Measurements from ENCODE around the gene SEMA3D. TPM values are rescaled to one million over a fixed set of nuclear protein-coding genes. Genes with fewer than 3 reads are reported as not detected.

Gene SEMA3D
- total RNA-seq, 2 experiments from 2014 or later = not detected

DNA sequence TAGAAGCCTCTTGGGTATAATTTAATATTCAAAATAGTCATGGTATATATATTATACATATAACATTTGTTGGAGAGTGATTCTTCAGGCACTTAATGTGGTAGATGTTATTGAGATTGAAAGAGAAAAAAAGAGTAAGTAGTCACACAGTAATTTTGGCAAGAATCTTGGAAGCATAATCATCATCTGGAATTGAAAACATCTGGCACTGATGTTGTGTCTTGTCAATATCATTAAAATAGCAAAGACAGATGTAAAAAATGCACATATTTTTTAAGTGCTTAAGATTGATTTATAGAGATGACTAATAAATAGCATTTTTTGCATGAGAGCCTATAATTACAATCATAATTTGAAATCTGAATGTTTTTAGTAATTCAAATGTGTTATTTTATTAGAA is 9.5 kb downstream of the SEMA3D start:
- Mint-ChIP-seq H3K36me3 (ENCODE audit: low read depth) (no peaks in the 10 kb centered on the region), H3K4me1 (ENCODE audit: low read depth) (no peaks in the 10 kb centered on the region), H3K27ac (no peak overlapping the region), H3K9me3 (ENCODE audit: insufficient read depth) (peaks cover 5% of the 10 kb centered on the region), H3K4me3 (no peak overlapping the region), H3K27me3 (ENCODE audit: low read depth) (no peaks in the 10 kb centered on the region)
- POLR2A ChIA-PET = no interaction called here
- DNase-seq (no peak), ATAC-seq (no peak)
- CTCF ChIA-PET = no interaction called here

DNA sequence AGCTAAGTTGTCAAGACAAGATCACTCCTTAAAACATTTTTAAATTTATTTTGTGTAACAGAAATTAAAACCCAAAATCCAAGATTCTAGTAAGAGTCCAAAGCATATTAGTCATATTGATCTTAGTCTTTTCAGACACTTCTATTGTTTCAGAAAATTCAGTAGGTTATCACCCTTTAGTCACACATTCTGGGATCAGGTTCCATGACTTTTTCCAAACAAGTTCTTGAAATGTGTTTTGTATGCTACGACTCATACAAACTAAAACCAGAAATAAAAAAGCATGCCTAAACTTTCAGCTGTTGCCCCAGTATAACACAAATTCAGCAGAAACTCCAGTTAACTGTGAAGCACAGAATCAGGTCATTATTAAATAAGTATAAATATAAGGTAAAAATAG is 10.7 kb downstream of the SEMA3D start:
- ATAC-seq = no peak
- CTCF ChIA-PET = no interaction called here
- no peaks in the 10 kb centered on the region for H3K36me3 Mint-ChIP-seq (ENCODE audit: low read depth)
- H3K27ac Mint-ChIP-seq = no peak overlapping the region
- DNase-seq = no peak
- no peaks in the 10 kb centered on the region for H3K27me3 Mint-ChIP-seq (ENCODE audit: low read depth)
- H3K4me3 Mint-ChIP-seq = no peak overlapping the region
- POLR2A ChIA-PET = no interaction called here
- no peaks in the 10 kb centered on the region for H3K4me1 Mint-ChIP-seq (ENCODE audit: low read depth)
- H3K9me3 Mint-ChIP-seq (ENCODE audit: insufficient read depth) = peaks cover 5% of the 10 kb centered on the region

DNA sequence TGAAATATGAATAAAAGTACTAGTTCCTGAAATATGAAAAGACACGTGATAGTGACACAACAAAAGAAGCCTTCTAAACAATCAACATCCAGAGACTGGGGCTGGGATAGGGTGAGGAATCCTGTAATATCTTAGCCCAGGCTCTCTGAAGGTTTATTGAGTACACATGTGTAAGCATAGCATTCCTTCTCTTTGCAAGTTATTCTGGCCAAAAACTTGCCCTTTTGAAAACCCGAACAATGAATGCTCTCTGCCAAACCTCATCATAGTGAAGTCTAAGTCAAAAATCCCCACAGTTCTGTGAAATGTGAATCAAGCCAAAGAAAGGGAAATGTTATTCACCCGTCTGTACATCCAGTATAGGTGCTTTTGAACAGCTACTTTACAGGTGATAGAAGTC is 11.6 kb downstream of the SEMA3D start:
- no peak for DNase-seq
- H3K27ac Mint-ChIP-seq = no peak overlapping the region
- H3K36me3 Mint-ChIP-seq (ENCODE audit: low read depth) = no peaks in the 10 kb centered on the region
- no peaks in the 10 kb centered on the region for H3K27me3 Mint-ChIP-seq (ENCODE audit: low read depth)
- H3K4me1 Mint-ChIP-seq (ENCODE audit: low read depth) = no peaks in the 10 kb centered on the region
- no peak overlapping the region for H3K4me3 Mint-ChIP-seq
- CTCF ChIA-PET = no interaction called here
- H3K9me3 Mint-ChIP-seq (ENCODE audit: insufficient read depth) = peaks cover 5% of the 10 kb centered on the region
- POLR2A ChIA-PET = no interaction called here
- ATAC-seq = no peak

DNA sequence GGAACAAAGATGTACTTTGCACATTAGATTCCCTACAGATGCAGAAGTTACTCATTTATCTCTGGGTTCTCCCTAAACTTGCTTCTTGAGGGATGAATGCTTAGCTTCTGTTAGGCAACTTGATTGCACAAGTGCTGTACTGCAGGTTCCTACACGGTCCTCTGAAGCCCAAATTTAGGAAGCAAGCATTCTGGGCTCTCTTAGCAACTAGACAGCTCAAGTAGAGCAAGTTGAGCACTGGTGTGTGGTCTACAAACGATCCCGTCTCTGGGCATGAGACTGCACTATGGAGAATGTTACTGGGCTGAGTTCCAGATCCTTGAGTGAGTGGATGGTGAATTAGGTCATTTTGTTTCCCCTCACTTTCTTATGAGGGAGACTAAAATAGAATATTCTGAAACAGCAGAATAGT is 14.3 kb downstream of the SEMA3D start:
- ChIA-PET CTCF (no interaction called here), POLR2A (no interaction called here)
- Mint-ChIP-seq H3K4me1 (ENCODE audit: low read depth) (no peaks in the 10 kb centered on the region), H3K27me3 (ENCODE audit: low read depth) (no peaks in the 10 kb centered on the region), H3K4me3 (no peak overlapping the region), H3K27ac (no peak overlapping the region), H3K36me3 (ENCODE audit: low read depth) (no peaks in the 10 kb centered on the region), H3K9me3 (ENCODE audit: insufficient read depth) (no peaks in the 10 kb centered on the region)
- DNase-seq = no peak
- ATAC-seq = no peak

DNA sequence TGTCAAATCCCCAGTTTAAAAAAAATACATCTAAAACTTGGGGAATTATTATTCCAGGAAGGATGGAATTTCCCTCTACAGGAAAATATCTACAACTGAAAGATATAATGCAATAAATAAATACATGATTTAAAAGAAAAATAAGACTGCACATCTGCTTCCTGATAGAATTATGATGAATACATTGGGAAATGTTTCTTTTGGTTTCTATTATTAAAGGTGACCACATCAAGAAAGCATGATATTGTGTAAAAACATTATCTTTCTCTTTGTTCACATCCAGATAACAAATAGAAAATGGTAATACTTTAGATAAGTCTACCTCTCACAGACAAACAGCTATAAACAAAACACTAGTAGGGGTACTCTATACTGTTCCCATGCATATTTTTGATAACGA is 19.2 kb downstream of the SEMA3D start:
- Mint-ChIP-seq H3K9me3 (ENCODE audit: insufficient read depth) (no peaks in the 10 kb centered on the region), H3K36me3 (ENCODE audit: low read depth) (no peaks in the 10 kb centered on the region), H3K4me1 (ENCODE audit: low read depth) (no peaks in the 10 kb centered on the region), H3K27ac (no peak overlapping the region), H3K27me3 (ENCODE audit: low read depth) (no peaks in the 10 kb centered on the region), H3K4me3 (no peak overlapping the region)
- CTCF ChIA-PET = no interaction called here
- no peak for DNase-seq
- no peak for ATAC-seq
- POLR2A ChIA-PET = no interaction called here

DNA sequence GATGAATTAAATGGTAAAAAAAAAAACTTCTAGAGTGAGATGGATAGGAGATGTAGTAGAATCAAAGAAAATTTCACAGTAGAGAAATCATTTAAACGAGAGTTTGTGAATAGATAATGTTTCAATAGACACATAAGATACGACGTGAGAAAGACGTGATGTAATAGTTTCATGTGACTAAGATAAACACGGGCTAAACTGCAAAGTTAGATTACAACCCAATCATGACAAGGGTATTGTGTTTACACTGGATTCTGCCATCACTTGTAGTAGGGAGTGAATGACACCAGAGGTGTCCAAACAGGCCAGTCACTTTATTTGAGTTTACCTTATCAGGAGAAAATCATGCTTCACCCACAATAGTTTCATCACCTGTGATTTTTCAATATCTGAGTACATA is 21.6 kb downstream of the SEMA3D start:
- CTCF ChIA-PET = no interaction called here
- no peak for ATAC-seq

DNA sequence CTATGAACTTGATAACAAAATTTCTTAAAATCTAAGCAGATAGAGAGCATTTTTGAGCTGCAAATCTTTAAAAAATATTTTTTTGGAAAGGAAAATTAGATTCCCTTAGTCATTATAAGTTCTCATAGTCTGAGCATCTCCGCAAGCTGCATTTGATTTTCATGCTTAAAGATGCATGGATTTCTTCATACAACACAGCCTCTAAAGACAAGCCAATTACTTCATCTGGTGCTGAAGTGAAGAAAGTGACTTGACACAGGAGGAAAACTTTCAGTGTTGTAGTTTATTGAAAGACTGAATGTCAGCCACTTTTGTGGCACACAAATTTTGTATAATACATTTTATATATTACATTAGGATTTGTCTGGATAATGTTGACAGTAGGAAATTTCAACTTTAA is 22.5 kb downstream of the SEMA3D start:
- Mint-ChIP-seq H3K27me3 (ENCODE audit: low read depth) (no peaks in the 10 kb centered on the region), H3K4me3 (no peak overlapping the region), H3K9me3 (ENCODE audit: insufficient read depth) (no peaks in the 10 kb centered on the region), H3K27ac (no peak overlapping the region), H3K36me3 (ENCODE audit: low read depth) (no peaks in the 10 kb centered on the region), H3K4me1 (ENCODE audit: low read depth) (no peaks in the 10 kb centered on the region)
- DNase-seq (no peak), ATAC-seq (no peak)
- ChIA-PET POLR2A (no interaction called here), CTCF (no interaction called here)

More for the DNA sequence above, 21.6 kb downstream of the SEMA3D start:
- POLR2A ChIA-PET = no interaction called here
- Mint-ChIP-seq H3K4me1 (ENCODE audit: low read depth) (no peaks in the 10 kb centered on the region), H3K4me3 (no peak overlapping the region), H3K27me3 (ENCODE audit: low read depth) (no peaks in the 10 kb centered on the region), H3K27ac (no peak overlapping the region), H3K36me3 (ENCODE audit: low read depth) (no peaks in the 10 kb centered on the region), H3K9me3 (ENCODE audit: insufficient read depth) (no peaks in the 10 kb centered on the region)
- DNase-seq = no peak

DNA sequence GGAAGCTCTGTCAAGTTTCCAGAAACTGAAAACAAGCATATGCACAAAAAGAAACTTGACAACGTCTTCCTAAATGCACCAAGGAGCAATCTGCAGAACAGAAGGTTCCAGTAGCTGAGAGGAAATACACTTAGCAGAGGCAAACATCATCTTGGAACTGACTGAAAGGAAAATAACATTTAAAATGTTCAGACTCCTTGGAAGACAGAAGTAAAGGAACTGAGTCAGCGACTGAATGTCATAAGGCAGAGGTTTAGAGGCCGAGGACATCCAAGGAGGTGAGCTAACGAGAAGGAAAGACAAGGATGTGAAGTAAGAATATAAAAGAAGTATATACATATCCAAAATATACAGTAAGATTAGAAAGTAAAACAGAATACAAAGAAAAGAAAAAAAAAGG is 24.1 kb downstream of the SEMA3D start:
- H3K4me1 Mint-ChIP-seq (ENCODE audit: low read depth) = no peaks in the 10 kb centered on the region

DNA sequence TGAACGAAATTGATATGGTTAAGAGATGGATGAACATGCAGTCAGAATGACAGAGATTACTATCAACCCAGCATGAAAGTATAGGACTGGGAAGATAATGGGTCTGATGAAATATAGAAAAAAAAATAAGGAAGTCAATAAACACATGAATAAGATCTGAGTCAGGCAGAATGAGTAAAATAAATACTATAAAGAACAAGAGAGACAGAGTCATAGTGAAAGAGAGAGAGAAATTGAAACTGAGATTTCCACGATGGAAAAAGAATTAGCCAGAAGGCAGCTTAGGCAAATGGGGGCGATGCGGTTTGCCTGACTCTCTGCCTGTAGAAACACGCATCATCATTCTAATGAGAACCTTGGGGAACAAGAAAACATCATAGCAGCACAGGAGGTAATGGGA is 26.6 kb downstream of the SEMA3D start:
- no peaks in the 10 kb centered on the region for H3K27me3 Mint-ChIP-seq (ENCODE audit: low read depth)
- H3K27ac Mint-ChIP-seq = no peak overlapping the region
- no peak for DNase-seq
- no peak for ATAC-seq
- H3K36me3 Mint-ChIP-seq (ENCODE audit: low read depth) = no peaks in the 10 kb centered on the region
- H3K9me3 Mint-ChIP-seq (ENCODE audit: insufficient read depth) = peaks cover 7% of the 10 kb centered on the region
- ChIA-PET CTCF (no interaction called here), POLR2A (no interaction called here)
- H3K4me3 Mint-ChIP-seq = no peak overlapping the region
- no peaks in the 10 kb centered on the region for H3K4me1 Mint-ChIP-seq (ENCODE audit: low read depth)

More for the DNA sequence above, 24.1 kb downstream of the SEMA3D start:
- Mint-ChIP-seq H3K4me3 (no peak overlapping the region), H3K27me3 (ENCODE audit: low read depth) (no peaks in the 10 kb centered on the region), H3K36me3 (ENCODE audit: low read depth) (no peaks in the 10 kb centered on the region), H3K9me3 (ENCODE audit: insufficient read depth) (peaks cover 7% of the 10 kb centered on the region), H3K27ac (no peak overlapping the region)
- CTCF ChIA-PET = no interaction called here
- DNase-seq = no peak
- POLR2A ChIA-PET = no interaction called here
- no peak for ATAC-seq

DNA sequence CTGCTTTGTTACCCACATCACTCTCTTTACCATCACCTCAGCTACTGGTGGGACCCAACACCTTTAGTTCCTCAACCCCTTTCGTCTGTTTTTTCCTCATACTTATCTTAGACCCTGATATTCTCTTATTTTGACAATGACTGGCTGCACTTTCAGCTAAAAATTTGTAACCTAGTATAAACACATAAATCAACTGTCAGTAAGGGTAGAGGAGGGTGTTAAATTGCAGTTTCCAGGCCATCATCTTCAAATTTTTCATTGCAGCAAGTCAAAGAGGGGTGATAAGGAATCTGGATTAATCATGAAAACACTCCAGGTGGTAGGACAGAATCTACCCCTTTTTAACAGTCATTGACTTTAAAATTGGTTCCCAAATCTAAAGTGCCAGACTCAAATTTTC is 27.9 kb downstream of the SEMA3D start:
- H3K9me3 Mint-ChIP-seq (ENCODE audit: insufficient read depth) = peaks cover 7% of the 10 kb centered on the region
- no peak for ATAC-seq
- H3K27ac Mint-ChIP-seq = no peak overlapping the region
- ChIA-PET POLR2A (no interaction called here), CTCF (no interaction called here)
- no peaks in the 10 kb centered on the region for H3K4me1 Mint-ChIP-seq (ENCODE audit: low read depth)
- no peaks in the 10 kb centered on the region for H3K27me3 Mint-ChIP-seq (ENCODE audit: low read depth)
- H3K4me3 Mint-ChIP-seq = no peak overlapping the region
- no peaks in the 10 kb centered on the region for H3K36me3 Mint-ChIP-seq (ENCODE audit: low read depth)
- DNase-seq = no peak

DNA sequence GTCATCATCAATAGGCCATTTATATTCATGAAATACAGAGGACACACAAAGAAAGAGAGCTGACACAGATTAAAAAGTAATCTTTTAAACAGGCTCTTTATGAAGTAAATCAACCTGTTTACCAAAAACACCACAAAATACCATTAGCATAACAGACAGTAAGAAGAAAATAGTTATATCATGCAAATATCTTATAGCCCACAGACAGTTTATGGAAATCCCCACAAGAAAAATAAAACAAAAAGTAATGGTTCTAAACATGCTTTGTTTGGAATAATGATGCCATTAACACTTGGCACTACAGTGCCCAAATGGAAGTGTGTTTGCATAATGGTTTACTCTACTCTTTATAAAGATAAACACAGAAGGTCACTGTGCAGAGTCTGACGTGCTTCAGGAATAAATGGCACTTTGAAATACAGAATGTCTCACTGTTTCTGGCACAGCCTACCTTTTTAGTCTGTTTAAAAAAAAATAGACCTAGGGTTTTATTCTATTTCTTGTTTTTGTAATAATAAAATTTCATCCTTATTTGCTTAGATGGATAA is 30.1 kb downstream of the SEMA3D start:
- H3K36me3 Mint-ChIP-seq (ENCODE audit: low read depth) = no peaks in the 10 kb centered on the region
- peaks cover 7% of the 10 kb centered on the region for H3K9me3 Mint-ChIP-seq (ENCODE audit: insufficient read depth)
- H3K4me1 Mint-ChIP-seq (ENCODE audit: low read depth) = no peaks in the 10 kb centered on the region
- CTCF ChIA-PET = no interaction called here
- no peak overlapping the region for H3K27ac Mint-ChIP-seq
- no peak for ATAC-seq
- H3K4me3 Mint-ChIP-seq = no peak overlapping the region
- POLR2A ChIA-PET = no interaction called here
- no peak for DNase-seq
- H3K27me3 Mint-ChIP-seq (ENCODE audit: low read depth) = no peaks in the 10 kb centered on the region

DNA sequence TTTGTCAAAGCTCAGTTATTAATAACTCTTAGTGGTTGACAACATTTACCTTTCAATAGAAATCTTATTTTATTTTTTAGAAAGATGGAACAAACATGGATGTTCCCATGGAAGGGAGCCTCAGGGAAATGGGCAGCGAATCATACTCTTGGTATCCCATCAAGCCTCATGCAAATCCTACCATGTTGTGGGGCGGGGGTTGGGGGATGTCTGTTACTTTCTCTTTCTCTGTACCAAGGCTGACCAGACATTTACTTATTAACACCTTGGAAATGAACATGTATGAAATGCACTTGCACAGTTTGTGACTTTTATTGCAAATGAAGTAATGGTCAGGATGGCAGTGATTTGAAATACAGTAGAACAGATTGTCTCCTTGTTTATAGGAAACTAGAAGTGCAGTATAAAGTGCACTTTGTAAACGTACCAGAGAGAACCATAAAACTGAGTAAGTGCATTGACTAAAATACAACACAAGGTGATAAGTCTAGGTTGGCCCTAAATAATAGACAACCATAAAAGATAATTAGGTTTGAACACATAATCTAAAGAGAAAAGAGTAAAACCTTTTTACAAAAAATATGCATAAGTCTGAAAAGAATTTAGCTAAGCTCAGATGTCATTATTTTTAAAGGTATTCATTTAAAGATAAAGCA is 32.4 kb downstream of the SEMA3D start:
- CTCF ChIA-PET = no interaction called here
- H3K27ac Mint-ChIP-seq = no peak overlapping the region
- H3K9me3 Mint-ChIP-seq (ENCODE audit: insufficient read depth) = peaks cover 7% of the 10 kb centered on the region
- H3K27me3 Mint-ChIP-seq (ENCODE audit: low read depth) = no peaks in the 10 kb centered on the region
- POLR2A ChIA-PET = no interaction called here
- DNase-seq (no peak), ATAC-seq (no peak)
- no peak overlapping the region for H3K4me3 Mint-ChIP-seq
- no peaks in the 10 kb centered on the region for H3K4me1 Mint-ChIP-seq (ENCODE audit: low read depth)
- no peaks in the 10 kb centered on the region for H3K36me3 Mint-ChIP-seq (ENCODE audit: low read depth)

DNA sequence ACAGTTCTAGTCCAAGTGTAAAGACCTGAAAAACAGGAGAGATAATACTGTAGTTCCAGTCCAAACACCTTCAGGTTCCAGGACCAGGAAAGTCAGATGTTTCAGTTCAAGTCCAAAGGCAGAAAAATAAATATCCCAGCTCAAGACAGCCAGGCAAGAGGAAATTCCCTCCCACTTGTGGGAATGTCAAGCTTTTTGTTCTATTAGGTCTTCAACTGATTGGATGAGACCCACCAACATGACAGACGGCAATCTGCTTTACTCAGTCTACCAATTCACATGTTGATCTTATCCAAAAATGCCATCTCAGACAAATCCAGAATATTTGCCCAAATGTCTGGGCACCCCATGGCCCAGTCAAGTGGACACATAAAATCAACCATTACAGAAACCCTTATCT is 33.1 kb downstream of the SEMA3D start:
- CTCF ChIA-PET = no interaction called here
- H3K27ac Mint-ChIP-seq = no peak overlapping the region
- H3K27me3 Mint-ChIP-seq (ENCODE audit: low read depth) = no peaks in the 10 kb centered on the region

More for the DNA sequence above, 33.1 kb downstream of the SEMA3D start:
- Mint-ChIP-seq H3K4me1 (ENCODE audit: low read depth) (no peaks in the 10 kb centered on the region), H3K4me3 (no peak overlapping the region), H3K9me3 (ENCODE audit: insufficient read depth) (peaks cover 3% of the 10 kb centered on the region), H3K36me3 (ENCODE audit: low read depth) (no peaks in the 10 kb centered on the region)
- DNase-seq (no peak), ATAC-seq (no peak)
- POLR2A ChIA-PET = no interaction called here
